Measurements from ENCODE around the gene CSNK2A1. TPM values are rescaled to one million over a fixed set of nuclear protein-coding genes. Genes with fewer than 3 reads are reported as not detected.

Gene CSNK2A1
- total RNA-seq, 6 experiments from 2014 or later: 124 to 150 (median 135) TPM

GRCh38 chr20:575230-575629 lies 31.6 kb upstream of the CSNK2A1 start:
- Mint-ChIP-seq H3K4me3 (no peak overlapping the region), H3K36me3 (ENCODE audit: low read depth) (no peaks in the 10 kb centered on the region), H3K9me3 (no peaks in the 10 kb centered on the region), H3K4me1 (ENCODE audit: low read depth) (peaks cover 6% of the 10 kb centered on the region; the same call in 1 of the 2 replicates), H3K27ac (no peak overlapping the region), H3K27me3 (ENCODE audit: insufficient read depth) (peaks cover 28% of the 10 kb centered on the region)
- no peak for DNase-seq
- TF ChIP-seq CTCF (IDR thresholded peaks at IDR 0.05): no peak

GRCh38 chr20:574297-574942 lies 30.8 kb upstream of the CSNK2A1 start:
- no peaks in the 10 kb centered on the region for H3K36me3 Mint-ChIP-seq (ENCODE audit: low read depth)
- peaks cover 6% of the 10 kb centered on the region; the same call in 1 of the 2 replicates for H3K4me1 Mint-ChIP-seq (ENCODE audit: low read depth)
- H3K27ac Mint-ChIP-seq: no peak overlapping the region
- H3K9me3 Mint-ChIP-seq: no peaks in the 10 kb centered on the region
- DNase-seq: no peak
- no peak for TF ChIP-seq CTCF (IDR thresholded peaks at IDR 0.05)
- H3K27me3 Mint-ChIP-seq (ENCODE audit: insufficient read depth): peaks cover 28% of the 10 kb centered on the region
- no peak overlapping the region for H3K4me3 Mint-ChIP-seq

GRCh38 chr20:573414-574296 lies 30.1 kb upstream of the CSNK2A1 start:
- Mint-ChIP-seq H3K4me1 (ENCODE audit: low read depth) (peaks cover 6% of the 10 kb centered on the region; the same call in 1 of the 2 replicates), H3K9me3 (no peaks in the 10 kb centered on the region), H3K36me3 (ENCODE audit: low read depth) (no peaks in the 10 kb centered on the region), H3K4me3 (no peak overlapping the region), H3K27me3 (ENCODE audit: insufficient read depth) (peaks cover 35% of the 10 kb centered on the region), H3K27ac (no peak overlapping the region)
- no peak for TF ChIP-seq CTCF (IDR thresholded peaks at IDR 0.05)
- no peak for DNase-seq

GRCh38 chr20:572727-573126 lies 29.1 kb upstream of the CSNK2A1 start:
- Mint-ChIP-seq H3K36me3 (ENCODE audit: low read depth) (no peaks in the 10 kb centered on the region), H3K27me3 (ENCODE audit: insufficient read depth) (peaks cover 37% of the 10 kb centered on the region)
- no peak for TF ChIP-seq CTCF (IDR thresholded peaks at IDR 0.05)

GRCh38 chr20:571754-572441 lies 28.3 kb upstream of the CSNK2A1 start:
- no peak for DNase-seq
- no peak for TF ChIP-seq CTCF (IDR thresholded peaks at IDR 0.05)
- Mint-ChIP-seq H3K4me3 (no peak overlapping the region), H3K4me1 (ENCODE audit: low read depth) (peaks cover 6% of the 10 kb centered on the region; the same call in 1 of the 2 replicates), H3K27me3 (ENCODE audit: insufficient read depth) (peaks cover 38% of the 10 kb centered on the region), H3K27ac (no peak overlapping the region), H3K9me3 (no peaks in the 10 kb centered on the region), H3K36me3 (ENCODE audit: low read depth) (no peaks in the 10 kb centered on the region)

More at GRCh38 chr20:572727-573126, 29.1 kb upstream of the CSNK2A1 start:
- H3K9me3 Mint-ChIP-seq: no peaks in the 10 kb centered on the region
- H3K4me1 Mint-ChIP-seq (ENCODE audit: low read depth): peaks cover 6% of the 10 kb centered on the region; the same call in 1 of the 2 replicates
- no peak overlapping the region for H3K4me3 Mint-ChIP-seq
- H3K27ac Mint-ChIP-seq: no peak overlapping the region
- no peak for DNase-seq

Data from HFFc6 (cell line).